Ovary (tissue), 3 donors: Measurements from ENCODE around the gene EYS.

ENCODE experiments used
- EP300 ChIP-seq: sonication (generic); formaldehyde crosslinking; IDR thresholded peaks from one replicate; pipeline ENCODE4 v1.6.1; 2017; ENCODE audit warnings: antibody characterized with exemption
- POLR2A ChIP-seq: fragments of 450-650 bp; IDR thresholded peaks from one replicate; pipeline ENCODE4 v1.6.1; 2017; ENCODE audit warnings: antibody characterized with exemption, mild to moderate bottlenecking, moderate library complexity
- TF ChIP-seq, protein P1 (sequence below), 3 donors: fragments of 450-650 bp in 2 of 3; fragments of 200-600 bp in 1 of 3; IDR thresholded peaks; one replicate each; pipeline versions ENCODE4 v1.5.1 to v1.8.0; 2016 to 2022; ENCODE audit warnings: antibody characterized with exemption in 3 of 3, mild to moderate bottlenecking in 1 of 3
- donor health status: DM: no; HTN: no; CAD: no.

DNA sequence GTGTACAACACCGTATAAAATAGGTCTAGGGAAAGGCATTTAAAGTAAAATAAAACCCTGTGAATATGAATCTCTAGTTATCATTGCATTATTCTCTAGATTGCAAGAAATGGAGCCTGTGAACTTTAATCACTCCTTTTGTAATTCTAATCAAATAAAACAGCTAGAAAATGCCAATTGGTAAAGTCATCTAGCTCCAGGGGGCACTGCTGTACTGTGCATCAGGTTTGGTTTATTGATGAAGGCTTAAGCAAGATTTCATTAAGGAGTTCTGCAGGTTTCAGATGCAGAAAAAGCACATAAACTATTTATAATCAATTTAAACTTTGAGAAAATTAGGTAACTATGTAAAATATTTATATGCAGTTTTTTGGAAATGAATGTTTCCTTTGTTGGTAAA lies 1426.5 kb downstream of the EYS start:
- TF ChIP-seq, protein P1, sequence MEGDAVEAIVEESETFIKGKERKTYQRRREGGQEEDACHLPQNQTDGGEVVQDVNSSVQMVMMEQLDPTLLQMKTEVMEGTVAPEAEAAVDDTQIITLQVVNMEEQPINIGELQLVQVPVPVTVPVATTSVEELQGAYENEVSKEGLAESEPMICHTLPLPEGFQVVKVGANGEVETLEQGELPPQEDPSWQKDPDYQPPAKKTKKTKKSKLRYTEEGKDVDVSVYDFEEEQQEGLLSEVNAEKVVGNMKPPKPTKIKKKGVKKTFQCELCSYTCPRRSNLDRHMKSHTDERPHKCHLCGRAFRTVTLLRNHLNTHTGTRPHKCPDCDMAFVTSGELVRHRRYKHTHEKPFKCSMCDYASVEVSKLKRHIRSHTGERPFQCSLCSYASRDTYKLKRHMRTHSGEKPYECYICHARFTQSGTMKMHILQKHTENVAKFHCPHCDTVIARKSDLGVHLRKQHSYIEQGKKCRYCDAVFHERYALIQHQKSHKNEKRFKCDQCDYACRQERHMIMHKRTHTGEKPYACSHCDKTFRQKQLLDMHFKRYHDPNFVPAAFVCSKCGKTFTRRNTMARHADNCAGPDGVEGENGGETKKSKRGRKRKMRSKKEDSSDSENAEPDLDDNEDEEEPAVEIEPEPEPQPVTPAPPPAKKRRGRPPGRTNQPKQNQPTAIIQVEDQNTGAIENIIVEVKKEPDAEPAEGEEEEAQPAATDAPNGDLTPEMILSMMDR (IDR thresholded peaks at IDR 0.05): no peak
- no peak for TF ChIP-seq POLR2A
- no peak for TF ChIP-seq EP300
